Activated naive CD8-positive, alpha-beta T cell treated with anti-CD3 and anti-CD28 coated beads, Interleukin-2, amount 50 U/mL, for 16 hours (primary cell): ENCODE results near the gene RAD51D.
"Not testable (repeated sequence)": the region's sequence is repeated elsewhere in the genome, so short reads cannot be mapped to it uniquely, and the experiment has no call there.

Experiments used
- DNase-seq: peaks from one replicate; pipeline ENCODE4 v3.0.0-alpha.2; 2020; ENCODE audit warnings: low read depth, low spot score

RAD51D gene

GRCh38 chr17:35090707-35091106 lies 29.0 kb downstream of the RAD51D start:
- not testable (repeated sequence) for DNase-seq

GRCh38 chr17:35089586-35090296 lies 29.9 kb downstream of the RAD51D start:
- DNase-seq = peak; percentile 28

GRCh38 chr17:35088881-35089585 lies 30.6 kb downstream of the RAD51D start:
- peak; percentile 70 for DNase-seq

- no peak for DNase-seq
Observed at GRCh38 chr17:35088356-35088880, 31.2 kb downstream of the RAD51D start.

GRCh38 chr17:35087731-35088355 lies 31.8 kb downstream of the RAD51D start:
- DNase-seq = no peak

GRCh38 chr17:35086931-35087573 lies 32.6 kb downstream of the RAD51D start:
- no peak for DNase-seq

- no peak for DNase-seq
Observed at GRCh38 chr17:35086164-35086563, 33.5 kb downstream of the RAD51D start.

GRCh38 chr17:35084987-35085386 lies 34.7 kb downstream of the RAD51D start:
- DNase-seq = no peak

GRCh38 chr17:35083071-35083470 lies 36.6 kb downstream of the RAD51D start:
- no peak for DNase-seq

GRCh38 chr17:35082073-35082657 lies 37.5 kb downstream of the RAD51D start:
- DNase-seq = no peak

- DNase-seq = no peak
Observed at GRCh38 chr17:35081638-35082037, 38.0 kb downstream of the RAD51D start.

GRCh38 chr17:35080536-35080935 lies 39.1 kb downstream of the RAD51D start:
- no peak for DNase-seq

GRCh38 chr17:35079547-35080423 lies 39.9 kb downstream of the RAD51D start:
- no peak for DNase-seq

- no peak for DNase-seq
Observed at GRCh38 chr17:35076874-35077273, 42.8 kb downstream of the RAD51D start.

- DNase-seq = no peak
Observed at GRCh38 chr17:35074711-35075707, 44.7 kb downstream of the RAD51D start.

GRCh38 chr17:35073991-35074627 lies 45.6 kb downstream of the RAD51D start:
- no peak for DNase-seq

- DNase-seq = no peak
Observed at GRCh38 chr17:35073183-35073790, 46.4 kb downstream of the RAD51D start.

GRCh38 chr17:35069311-35069710 lies 50.3 kb downstream of the RAD51D start:
- DNase-seq = no peak
